ENCODE results near the gene NFATC1.

NFATC1 gene

GRCh38 chr18:79545255-79545654 lies 149.5 kb downstream of the NFATC1 start:
- no peak for DNase-seq

GRCh38 chr18:79545736-79546171 lies 150.0 kb downstream of the NFATC1 start:
- DNase-seq = no peak

GRCh38 chr18:79546781-79547272 lies 151.1 kb downstream of the NFATC1 start:
- no peak for DNase-seq

- no peak for DNase-seq
Measured at GRCh38 chr18:79547413-79548076, 151.8 kb downstream of the NFATC1 start.

GRCh38 chr18:79548077-79548450 lies 152.3 kb downstream of the NFATC1 start:
- no peak for DNase-seq

- no peak for DNase-seq
Measured at GRCh38 chr18:79548621-79548985, 152.9 kb downstream of the NFATC1 start.

GRCh38 chr18:79548986-79549637 lies 153.4 kb downstream of the NFATC1 start:
- DNase-seq = no peak

GRCh38 chr18:79549638-79550000 lies 153.9 kb downstream of the NFATC1 start:
- DNase-seq = no peak

GRCh38 chr18:79552140-79552631 lies 156.5 kb downstream of the NFATC1 start:
- DNase-seq = no peak

- DNase-seq = no peak
Measured at GRCh38 chr18:79552696-79553095, 157.0 kb downstream of the NFATC1 start.

GRCh38 chr18:79553154-79553553 lies 157.4 kb downstream of the NFATC1 start:
- no peak for DNase-seq

- no peak for DNase-seq
Measured at GRCh38 chr18:79553696-79554095, 158.0 kb downstream of the NFATC1 start.

- no peak for DNase-seq
Measured at GRCh38 chr18:79554321-79554720, 158.6 kb downstream of the NFATC1 start.

GRCh38 chr18:79554945-79555645 lies 159.4 kb downstream of the NFATC1 start:
- no peak for DNase-seq

GRCh38 chr18:79555885-79556284 lies 160.2 kb downstream of the NFATC1 start:
- no peak for DNase-seq

GRCh38 chr18:79556829-79557585 lies 161.3 kb downstream of the NFATC1 start:
- DNase-seq = no peak

GRCh38 chr18:79558196-79558932 lies 162.6 kb downstream of the NFATC1 start:
- DNase-seq = no peak

- DNase-seq = no peak
Measured at GRCh38 chr18:79558933-79559416, 163.2 kb downstream of the NFATC1 start.

GRCh38 chr18:79559436-79559835 lies 163.7 kb downstream of the NFATC1 start:
- DNase-seq = no peak

GRCh38 chr18:79560042-79560860 lies 164.5 kb downstream of the NFATC1 start:
- DNase-seq = no peak

- no peak for DNase-seq
Measured at GRCh38 chr18:79560861-79561210, 165.1 kb downstream of the NFATC1 start.
